Middle frontal gyrus (tissue), 1 donor: ENCODE measurements around the gene SLC49A4.

ENCODE experiments used
- DNase-seq: peaks from one replicate; pipeline ENCODE4 v3.0.0-alpha.2; 2015; ENCODE audit warnings: low spot score; ENCODE audit errors: extremely low spot score

The SLC49A4 gene

GRCh38 chr3:122858373-122858772 is 63.5 kb downstream of the SLC49A4 start:
- DNase-seq: no peak

GRCh38 chr3:122859021-122859805 is 64.3 kb downstream of the SLC49A4 start:
- DNase-seq: no peak

- no peak for DNase-seq
These were observed 67.5 kb downstream of the SLC49A4 start for GRCh38 chr3:122862381-122862780.

GRCh38 chr3:122864498-122864897 is 69.6 kb downstream of the SLC49A4 start:
- no peak for DNase-seq

- no peak for DNase-seq
These were observed 73.5 kb downstream of the SLC49A4 start for GRCh38 chr3:122868322-122868721.

- DNase-seq: no peak
These were observed 79.1 kb downstream of the SLC49A4 start for GRCh38 chr3:122873741-122874515.

GRCh38 chr3:122875547-122876127 is 80.8 kb downstream of the SLC49A4 start:
- DNase-seq: no peak

GRCh38 chr3:122880173-122880572 is 85.3 kb downstream of the SLC49A4 start:
- DNase-seq: no peak

- DNase-seq: no peak
These were observed 85.8 kb downstream of the SLC49A4 start for GRCh38 chr3:122880624-122881023.

- DNase-seq: no peak
These were observed 87.6 kb downstream of the SLC49A4 start for GRCh38 chr3:122882361-122882947.

- DNase-seq: no peak
These were observed 91.4 kb downstream of the SLC49A4 start for GRCh38 chr3:122886251-122886650.

GRCh38 chr3:122886946-122887345 is 92.1 kb downstream of the SLC49A4 start:
- no peak for DNase-seq

GRCh38 chr3:122890077-122890719 is 95.3 kb downstream of the SLC49A4 start:
- DNase-seq: peak; percentile 52

GRCh38 chr3:122890720-122891220 is 95.9 kb downstream of the SLC49A4 start:
- DNase-seq: no peak

GRCh38 chr3:122892118-122892960 is 97.5 kb downstream of the SLC49A4 start:
- DNase-seq: no peak

- no peak for DNase-seq
These were observed 98.4 kb downstream of the SLC49A4 start for GRCh38 chr3:122893282-122893681.

GRCh38 chr3:122893754-122894668 is 99.1 kb downstream of the SLC49A4 start:
- DNase-seq: no peak

GRCh38 chr3:122898298-122898697 is 103.4 kb downstream of the SLC49A4 start:
- DNase-seq: no peak

GRCh38 chr3:122902326-122902725 is 107.5 kb downstream of the SLC49A4 start:
- DNase-seq: no peak
